B cell (primary cell): ENCODE results near the gene UBAP1L.

Experiments used
- EZH2 ChIP-seq: IDR thresholded peaks from 2 replicates; pipeline ENCODE4 v1.6.1; 2012; ENCODE audit warnings: borderline replicate concordance, low read depth, mild to moderate bottlenecking, moderate library complexity, low read length; ENCODE audit not compliant: insufficient read depth, poor library complexity, severe bottlenecking
- TF ChIP-seq, protein P1 (sequence below): fragments of 200-600 bp; IDR thresholded peaks from one replicate; pipeline ENCODE4 v1.8.0; 2022; ENCODE audit warnings: antibody characterized with exemption, mild to moderate bottlenecking

DNA sequence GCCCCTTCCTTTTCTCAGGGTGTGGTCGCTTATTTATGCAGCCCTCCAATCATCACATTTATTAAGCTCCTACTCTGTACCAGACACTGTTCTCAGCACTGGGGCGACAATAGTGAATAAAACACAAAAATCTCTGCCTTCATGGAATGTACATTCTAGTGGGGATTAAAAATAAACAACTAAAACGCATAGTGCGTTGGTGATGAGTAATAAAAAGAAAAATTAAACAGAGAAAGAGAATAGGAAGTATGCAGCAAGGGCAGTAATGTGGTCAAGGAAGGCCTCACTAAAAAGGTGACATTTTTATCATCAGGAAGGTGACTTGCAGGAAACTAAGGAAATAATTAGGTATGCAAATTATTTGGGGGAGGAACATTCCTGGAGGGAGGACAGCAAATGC lies 64.7 kb downstream of the UBAP1L start:
- TF ChIP-seq, protein P1, sequence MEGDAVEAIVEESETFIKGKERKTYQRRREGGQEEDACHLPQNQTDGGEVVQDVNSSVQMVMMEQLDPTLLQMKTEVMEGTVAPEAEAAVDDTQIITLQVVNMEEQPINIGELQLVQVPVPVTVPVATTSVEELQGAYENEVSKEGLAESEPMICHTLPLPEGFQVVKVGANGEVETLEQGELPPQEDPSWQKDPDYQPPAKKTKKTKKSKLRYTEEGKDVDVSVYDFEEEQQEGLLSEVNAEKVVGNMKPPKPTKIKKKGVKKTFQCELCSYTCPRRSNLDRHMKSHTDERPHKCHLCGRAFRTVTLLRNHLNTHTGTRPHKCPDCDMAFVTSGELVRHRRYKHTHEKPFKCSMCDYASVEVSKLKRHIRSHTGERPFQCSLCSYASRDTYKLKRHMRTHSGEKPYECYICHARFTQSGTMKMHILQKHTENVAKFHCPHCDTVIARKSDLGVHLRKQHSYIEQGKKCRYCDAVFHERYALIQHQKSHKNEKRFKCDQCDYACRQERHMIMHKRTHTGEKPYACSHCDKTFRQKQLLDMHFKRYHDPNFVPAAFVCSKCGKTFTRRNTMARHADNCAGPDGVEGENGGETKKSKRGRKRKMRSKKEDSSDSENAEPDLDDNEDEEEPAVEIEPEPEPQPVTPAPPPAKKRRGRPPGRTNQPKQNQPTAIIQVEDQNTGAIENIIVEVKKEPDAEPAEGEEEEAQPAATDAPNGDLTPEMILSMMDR: no peak
- TF ChIP-seq EZH2: no peak
